Epidermal melanocyte (primary cell): ENCODE data around the gene SPTBN4.
"Not testable (repeated sequence)": the region's sequence is repeated elsewhere in the genome, so short reads cannot be mapped to it uniquely, and the experiment has no call there.

Experiments
- DNase-seq: peaks from one replicate; pipeline ENCODE4 v3.0.0; 2011; ENCODE audit warnings: low spot score; ENCODE audit not compliant: insufficient read length

SPTBN4 gene

DNA sequence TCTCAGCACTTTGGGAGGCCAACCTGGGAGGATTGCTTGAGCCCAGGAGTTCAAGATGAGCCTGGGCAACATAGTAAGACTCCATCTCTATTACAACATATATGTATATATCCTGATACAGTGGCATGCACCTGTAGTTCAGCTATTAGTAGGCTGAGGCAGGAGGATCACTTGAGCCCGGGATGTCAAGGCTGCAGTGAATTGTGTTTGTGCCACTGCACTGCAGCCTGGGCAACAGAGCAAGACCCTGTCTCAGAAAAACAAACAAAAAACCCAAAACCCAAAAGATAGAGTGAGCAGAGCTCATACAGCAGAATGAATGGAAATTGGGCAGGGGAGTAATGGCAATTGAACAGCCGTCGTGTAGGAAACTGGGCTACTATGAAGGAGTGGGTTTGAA lies 92.6 kb downstream of the SPTBN4 start:
- no peak for DNase-seq

DNA sequence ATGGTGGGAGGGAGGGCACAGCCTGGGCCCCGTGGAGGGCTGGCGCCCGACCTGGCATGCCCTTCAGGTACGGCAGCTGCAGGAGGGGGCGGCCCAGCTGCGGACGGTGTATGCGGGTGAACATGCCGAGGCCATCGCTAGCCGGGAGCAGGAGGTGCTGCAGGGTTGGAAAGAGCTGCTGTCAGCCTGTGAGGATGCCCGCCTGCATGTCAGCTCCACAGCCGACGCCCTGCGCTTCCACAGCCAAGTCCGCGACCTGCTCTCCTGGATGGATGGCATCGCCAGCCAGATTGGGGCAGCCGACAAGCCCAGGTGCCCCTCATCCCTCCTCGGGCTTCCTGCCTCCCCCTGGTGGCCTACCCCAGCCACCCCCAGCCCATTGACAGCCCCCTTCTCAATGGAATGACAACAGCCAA lies 93.3 kb downstream of the SPTBN4 start:
- DNase-seq: peak; percentile 8

DNA sequence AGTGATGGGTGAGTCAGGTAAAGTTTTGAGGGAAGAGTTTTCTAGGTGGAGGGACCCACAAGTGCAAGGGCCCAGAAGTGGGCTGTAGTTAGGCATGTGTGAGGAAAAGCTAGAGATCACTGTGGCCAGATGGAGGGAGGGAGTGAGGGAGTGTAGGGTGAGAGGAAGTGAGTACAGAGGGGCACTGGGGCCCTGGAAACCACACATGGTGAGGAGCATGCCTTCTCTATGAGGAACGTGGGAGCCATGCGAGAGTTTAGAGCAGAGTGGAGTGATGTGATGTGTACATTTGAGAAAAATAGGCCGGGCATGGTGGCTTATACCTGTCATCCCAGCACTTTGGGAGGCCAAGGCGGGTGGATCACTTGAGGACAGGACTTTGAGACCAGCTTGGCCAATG lies 95.1 kb downstream of the SPTBN4 start:
- DNase-seq: peak; percentile 5

DNA sequence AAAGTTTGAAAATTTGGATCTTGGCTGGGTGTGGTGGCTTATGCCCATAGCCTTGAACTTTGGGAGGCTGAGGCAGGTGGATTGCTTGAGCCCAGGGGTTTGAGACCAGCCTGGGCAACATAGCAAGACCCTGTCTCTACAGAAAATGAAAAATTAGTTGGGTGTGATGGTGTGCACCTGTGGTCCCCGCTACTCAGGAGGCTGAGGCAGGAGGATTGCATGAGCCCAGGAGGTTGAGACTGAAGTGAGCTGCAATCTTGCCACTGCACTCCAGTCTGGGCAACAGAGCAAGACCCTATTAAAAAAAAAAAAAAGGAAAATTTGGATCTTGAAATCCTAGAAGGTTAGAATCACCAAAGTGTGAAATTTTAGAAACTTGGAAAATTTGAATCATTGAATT lies 97.7 kb downstream of the SPTBN4 start:
- DNase-seq: not testable (repeated sequence)

GRCh38 chr19:40565355-40565754 lies 98.6 kb downstream of the SPTBN4 start:
- DNase-seq: peak; percentile 10

DNA sequence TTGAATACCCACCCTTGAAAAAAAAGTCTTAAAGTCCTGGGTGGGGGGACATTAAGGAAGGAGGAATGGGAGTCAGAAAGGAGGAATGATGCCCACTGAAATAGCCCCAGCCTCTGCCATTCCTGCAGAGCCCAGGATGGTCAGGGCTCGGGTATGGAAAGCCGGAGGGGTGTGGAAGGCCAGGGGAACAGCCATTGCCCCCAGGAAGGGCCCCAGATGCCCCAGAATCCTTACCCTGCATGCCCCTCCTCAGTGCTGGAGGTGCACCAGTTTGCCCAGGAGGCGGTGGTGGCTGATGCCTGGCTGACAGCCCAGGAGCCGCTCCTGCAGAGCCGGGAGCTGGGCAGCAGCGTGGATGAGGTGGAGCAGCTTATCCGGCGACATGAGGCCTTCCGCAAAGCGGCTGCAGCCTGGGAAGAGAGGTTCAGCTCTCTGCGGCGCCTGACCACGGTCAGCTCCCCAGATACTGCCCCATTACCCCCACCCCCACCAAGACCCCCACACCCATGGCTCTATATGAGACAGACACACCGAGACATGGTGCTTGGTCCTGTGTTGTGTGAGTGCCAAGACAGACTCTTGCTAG lies 99.2 kb downstream of the SPTBN4 start:
- DNase-seq: peak; percentile 5

GRCh38 chr19:40567040-40567749 lies 100.4 kb downstream of the SPTBN4 start:
- DNase-seq: peak; percentile 14

GRCh38 chr19:40567750-40568494 lies 101.1 kb downstream of the SPTBN4 start:
- DNase-seq: peak; percentile 20

DNA sequence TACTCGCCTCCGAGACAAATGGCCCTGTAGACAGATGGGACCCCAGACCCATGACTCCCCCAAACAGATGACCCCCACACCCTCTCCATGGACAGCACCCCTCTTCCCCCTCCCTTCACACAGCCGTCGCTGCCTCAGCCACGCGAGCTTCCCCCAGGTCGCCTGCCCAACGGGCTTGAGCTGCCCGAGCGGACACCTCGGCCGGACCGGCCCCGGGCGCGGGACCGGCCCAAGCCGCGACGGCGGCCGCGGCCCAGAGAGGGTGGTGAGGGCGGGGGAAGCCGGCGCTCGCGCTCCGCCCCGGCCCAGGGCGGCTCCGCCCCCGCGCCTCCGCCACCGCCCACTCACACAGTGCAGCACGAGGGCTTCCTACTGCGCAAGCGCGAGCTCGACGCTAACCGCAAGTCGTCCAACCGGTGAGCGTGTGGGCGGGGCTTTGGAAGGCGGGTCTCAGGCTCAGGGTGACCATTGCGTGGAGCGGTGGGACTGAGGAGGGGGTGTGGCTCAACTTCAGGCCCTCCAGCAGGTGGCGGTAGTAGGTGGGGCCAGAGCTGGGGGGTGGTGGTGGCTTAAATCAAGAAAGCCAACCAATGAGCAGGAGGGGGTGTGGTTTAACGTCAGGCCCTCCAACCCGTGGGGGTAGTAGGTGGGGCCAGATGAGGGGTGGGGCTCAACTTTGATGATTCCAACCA lies 103.7 kb downstream of the SPTBN4 start:
- peak; percentile 99 for DNase-seq

- no peak for DNase-seq
Measured at GRCh38 chr19:40571005-40571318, 104.2 kb downstream of the SPTBN4 start.

DNA sequence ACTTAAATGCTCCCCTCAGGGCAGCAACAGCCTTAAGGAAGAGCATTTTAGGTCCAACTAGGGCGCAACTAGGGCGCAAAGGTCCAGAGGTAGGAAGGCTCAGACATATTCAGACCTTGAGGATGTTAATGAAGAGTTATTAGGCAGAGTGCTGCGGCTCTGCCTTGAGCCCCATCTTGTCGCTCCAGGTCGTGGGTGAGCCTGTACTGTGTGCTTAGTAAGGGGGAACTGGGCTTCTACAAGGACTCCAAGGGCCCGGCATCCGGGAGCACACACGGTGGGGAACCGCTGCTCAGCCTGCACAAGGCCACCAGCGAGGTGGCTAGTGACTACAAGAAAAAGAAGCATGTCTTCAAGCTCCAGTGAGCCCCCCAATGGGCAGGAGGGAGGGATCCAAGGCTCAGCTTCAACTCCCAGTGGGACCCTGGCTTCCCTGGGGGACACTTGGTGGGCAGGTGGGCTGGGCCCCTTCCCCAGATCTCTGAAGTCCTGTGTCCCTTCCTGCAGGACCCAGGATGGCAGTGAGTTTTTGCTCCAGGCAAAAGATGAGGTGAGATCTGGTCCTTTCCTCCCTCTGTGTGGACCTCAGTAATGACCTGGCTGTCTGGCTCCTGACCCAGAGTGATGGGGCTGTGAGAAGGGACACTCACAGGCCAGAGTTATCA lies 105.2 kb downstream of the SPTBN4 start:
- peak; percentile 6 for DNase-seq

DNA sequence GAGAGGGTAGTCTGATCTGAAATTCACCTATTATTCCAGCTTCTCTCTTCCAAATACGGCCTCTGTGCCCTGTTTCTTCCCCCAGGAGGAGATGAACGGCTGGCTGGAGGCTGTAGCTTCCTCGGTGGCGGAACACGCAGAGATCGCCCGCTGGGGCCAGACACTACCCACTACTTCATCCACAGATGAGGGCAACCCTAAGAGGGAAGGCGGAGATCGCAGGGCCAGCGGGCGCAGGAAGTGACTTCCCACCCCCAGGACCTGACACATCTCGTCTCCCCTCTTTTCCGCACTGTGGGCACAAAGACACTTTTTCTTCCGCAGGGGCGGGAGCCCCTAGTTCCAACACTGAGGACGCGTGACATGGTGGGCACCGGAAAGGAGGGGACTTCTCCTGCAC lies 108.5 kb downstream of the SPTBN4 start:
- no peak for DNase-seq

- DNase-seq: no peak
Measured at GRCh38 chr19:40576151-40576584, 109.4 kb downstream of the SPTBN4 start.

GRCh38 chr19:40576585-40577451 lies 110.0 kb downstream of the SPTBN4 start, which contains the start of gene SHKBP1:
Gene SHKBP1 (plus strand): TSS chr19:40576873. CDS start chr19:40576900, 27 bp downstream.
- peak; percentile 100 for DNase-seq

DNA sequence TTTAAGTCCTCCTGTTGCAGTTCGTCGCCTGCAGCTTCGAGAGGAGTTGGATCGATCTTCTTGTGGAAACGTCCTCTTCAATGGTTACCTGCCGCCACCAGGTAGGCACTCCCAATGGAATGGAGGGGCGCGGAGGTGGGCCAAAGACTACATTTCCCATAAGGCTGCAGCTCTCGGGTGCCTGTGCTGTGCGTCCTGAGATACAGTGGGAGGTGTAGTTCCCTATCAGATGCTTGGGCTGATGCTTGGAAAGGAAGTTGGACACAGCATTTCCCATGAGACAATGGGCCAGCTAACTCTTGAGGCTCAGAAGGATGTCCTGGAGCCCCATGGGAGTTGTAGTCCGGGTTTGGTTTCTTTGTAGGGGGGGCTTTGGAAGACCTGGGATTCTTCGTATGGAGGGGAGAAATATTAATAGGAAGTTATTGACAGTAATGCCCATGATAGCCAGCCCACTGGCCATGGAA lies 111.7 kb downstream of the SPTBN4 start:
- peak; percentile 18 for DNase-seq

DNA sequence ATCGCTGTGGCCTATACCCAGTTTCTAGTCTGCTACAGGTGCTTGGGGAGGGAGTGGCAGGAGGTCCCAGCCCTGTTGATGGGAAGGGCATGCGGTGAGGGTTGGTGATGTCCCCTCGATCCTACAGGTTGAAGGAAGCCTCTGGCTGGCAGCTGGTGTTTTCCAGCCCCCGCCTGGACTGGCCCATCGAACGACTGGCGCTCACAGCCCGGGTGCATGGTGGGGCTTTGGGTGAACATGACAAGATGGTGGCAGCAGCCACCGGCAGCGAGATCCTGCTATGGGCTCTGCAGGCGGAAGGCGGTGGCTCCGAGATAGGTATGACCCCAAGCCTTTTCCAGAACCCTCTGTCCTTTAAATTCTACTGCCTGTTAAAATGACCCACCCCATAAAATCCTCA lies 113.8 kb downstream of the SPTBN4 start:
- no peak for DNase-seq

DNA sequence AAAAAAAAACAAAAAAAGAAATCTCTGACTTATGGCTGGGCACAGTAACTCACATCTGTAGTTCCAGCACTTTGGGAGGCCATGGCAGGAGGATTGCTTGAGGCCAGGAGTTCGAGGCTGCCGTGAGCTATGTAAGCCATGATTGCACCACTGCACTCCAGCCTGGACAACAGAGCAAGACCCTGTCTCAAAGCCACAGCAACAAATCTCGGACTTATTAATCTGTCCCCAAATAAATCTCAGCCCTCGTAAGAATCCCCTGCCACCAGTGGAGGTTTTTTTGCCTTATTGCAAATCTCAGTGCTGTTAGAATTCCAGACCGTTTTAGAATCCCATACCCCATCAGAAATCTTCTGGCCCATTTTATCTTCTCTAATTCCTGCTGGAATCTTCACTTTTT lies 114.7 kb downstream of the SPTBN4 start:
- no peak for DNase-seq

GRCh38 chr19:40582467-40582866 lies 115.7 kb downstream of the SPTBN4 start:
- DNase-seq: no peak

- DNase-seq: no peak
Measured at GRCh38 chr19:40583283-40583682, 116.5 kb downstream of the SPTBN4 start.

DNA sequence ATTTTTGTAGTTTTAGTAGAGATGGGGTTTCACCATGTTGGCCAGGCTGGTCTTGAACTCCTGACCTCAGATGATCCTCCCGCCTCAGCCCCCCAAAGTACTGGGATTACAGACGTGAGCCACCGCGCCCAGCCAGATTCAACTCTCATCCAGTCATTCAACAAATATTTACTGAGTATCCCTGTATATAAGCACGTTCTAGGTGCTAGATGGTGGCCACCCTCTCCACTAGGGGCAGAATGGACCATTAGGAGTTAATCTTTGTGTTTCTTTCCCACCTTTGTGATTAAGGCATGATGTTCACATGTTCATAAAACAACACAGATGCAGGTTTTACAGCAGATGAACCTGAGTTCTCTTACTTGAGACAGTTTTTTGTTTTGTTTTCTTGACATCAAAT lies 117.2 kb downstream of the SPTBN4 start:
- no peak for DNase-seq
